MCF 10A (cell line): ENCODE data around the gene ATP12A. TPM values are rescaled to one million over a fixed set of nuclear protein-coding genes. Genes with fewer than 3 reads are reported as not detected.

ENCODE experiments used
- total RNA-seq: library from RNA; stranded (reverse); gene quantifications from 2 replicates; pipeline ENCODE4 v1.2.3, GENCODE V29; 2022

The ATP12A gene
- total RNA-seq, 1 experiment from 2014 or later: not detected

Other genes with a start within 250 kb of the ATP12A start
- 30.9 and 34.3 TPM in 2 replicates for gene PARP4, start 167.6 kb upstream of the ATP12A start, total RNA-seq
- not detected in 2 replicates for gene RNF17, start 83.8 kb downstream of the ATP12A start, total RNA-seq